Heart right ventricle (tissue), 16 donors: ENCODE results near the gene TRIM34. TPM values are rescaled to one million over a fixed set of nuclear protein-coding genes. Genes with fewer than 3 reads are reported as not detected.
"Not testable (repeated sequence)": the region's sequence is repeated elsewhere in the genome, so short reads cannot be mapped to it uniquely, and the experiment has no call there.

Source experiments
- ATAC-seq, 8 donors: fragments of 200-7000 bp; cut with Tn5 transposase; one replicate each; pipeline ENCODE4 v1.9.1; 2020; ENCODE audit warnings: mild to moderate bottlenecking in 8 of 8, moderate library complexity in 8 of 8, moderate number of reproducible peaks in 1 of 8
- DNase-seq, 2 donors: peaks; one replicate each; pipeline ENCODE4 v3.0.0-alpha.2; 2020
- H3K27ac ChIP-seq, 10 donors: fragments of 200-600 bp; sonication (generic) in 2 of 10; one replicate each; pipeline versions ENCODE4 v1.5.0 to v1.8.0; 2020 to 2022; ENCODE audit warnings: mild to moderate bottlenecking in 3 of 10
- H3K27me3 ChIP-seq, 7 donors: fragments of 200-600 bp; one replicate each; pipeline ENCODE4 v1.8.0; 2021 to 2022; ENCODE audit warnings: mild to moderate bottlenecking in 2 of 7
- H3K36me3 ChIP-seq, 9 donors: fragments of 200-600 bp; sonication (generic) in 1 of 9; one replicate each; pipeline versions ENCODE4 v1.5.0 to v1.8.0; 2020 to 2022; ENCODE audit warnings: mild to moderate bottlenecking in 2 of 9
- H3K4me1 ChIP-seq, 9 donors: fragments of 200-600 bp; sonication (generic) in 1 of 9; one replicate each; pipeline versions ENCODE4 v1.5.0 to v1.8.0; 2020 to 2022; ENCODE audit warnings: mild to moderate bottlenecking in 4 of 9
- H3K4me3 ChIP-seq, 10 donors: fragments of 200-600 bp; sonication (generic) in 2 of 10; one replicate each; pipeline versions ENCODE4 v1.5.0 to v1.8.0; 2020 to 2022; ENCODE audit warnings: mild to moderate bottlenecking in 7 of 10, moderate library complexity in 2 of 10
- H3K9me3 ChIP-seq, 11 donors: fragments of 200-600 bp in 10 of 11; sonication (generic) in 2 of 11; one replicate each; pipeline versions ENCODE4 v1.5.0 to v1.8.0; 2013 to 2022; ENCODE audit warnings: mild to moderate bottlenecking in 2 of 11, control low read depth in 1 of 11, moderate library complexity in 1 of 11
- CTCF ChIP-seq, 9 donors: fragments of 200-600 bp; sonication (generic) in 2 of 9; IDR thresholded peaks; one replicate each; pipeline versions ENCODE4 v1.5.0 to v1.8.0; 2021 to 2022; ENCODE audit warnings: antibody characterized with exemption in 9 of 9, mild to moderate bottlenecking in 5 of 9, moderate library complexity in 1 of 9
- WGBS, 2 donors: extraction: QIAGEN DNeasy Blood & Tissue Kit; methylation state at CpG; one replicate each; pipeline ENCODE4 v1.1.7; 2013; ENCODE audit warnings: inconsistent platforms in 1 of 2; 5-methylcytosine and 5-hydroxymethylcytosine counted together
- intact Hi-C, 10 donors: fragments of 100-400 bp; cut with DNase I; formaldehyde crosslinking; loops; one replicate each; pipeline versions ENCODE4 v1.11.1 to v1.14.2; 2022
- polyA plus RNA-seq, 2 donors: library from polyadenylated mRNA; stranded (reverse); fragments of 200-250 nt; gene quantifications; one replicate each; pipeline ENCODE4 v1.2.3, GENCODE V29; 2013
- total RNA-seq, 10 donors: library from RNA; stranded (reverse); fragmentation: NEBNext Ultra II Directional in 3 of 10; extraction: Animal tissue kit (Norgen Biotek cat#: 25700) in 3 of 10; gene quantifications; one replicate each; pipeline versions ENCODE4 v1.2.1 to v1.2.4, GENCODE V29; 2021 to 2023
- donor health status: Arrhythmogenic right ventricular cardiomyopathy.
- donor health status: ischemic (EF 13 %, LVEDD 7.1; RV severe dilation, severe dysfunction).
- donor health status: healthy with polysubstance abuse.
- donor health status: DM: no; HTN: yes; CAD: no.
- donor health status: DM: no; HTN: no; CAD: no.
- donor health status: ischemic (EF 25% LVEDD 6.9; RV normal size, moderate dysfunction).
- donor health status: ischemic (EF 25% LVEDD 5.7; RV mildly dilated, moderate dysfunction).
- donor health status: healthy.
- donor health status: DM: yes; HTN: yes; CAD: no.
- donor health status: Ischemic cardiomyopathy.
- donor health status: ischemic (EF 35%, LVEDD 5.7; RV mildly dilated, moderate dysfunction).
- donor health status: nonischemic (EF 11% LVEDD 7.7; RV severe dilation, severe dysfunction).
- donor health status: DM: yes; HTN: yes; CAD: no.
- donor health status: PGD.
- donor health status: ischemic (EF 29% LVEDD 5.4; RV normal size, mild dysfunction).
- donor health status: nonischemic (EF 23%, LVEDD 6.1; RV moderate dilation, normal function).

The TRIM34 gene
- total and polyA plus RNA-seq, 12 donors: 0.66 to 6.5 (median 1.9) TPM

- H3K36me3 ChIP-seq: peaks cover 0 to 39% (median 23%) of the 10 kb centered on the region in 9 donors
- no peaks in the 10 kb centered on the region for H3K27me3 ChIP-seq
- no peak overlapping the region for H3K27ac ChIP-seq
- ATAC-seq (no peak), DNase-seq (no peak)
- no peaks in the 10 kb centered on the region for H3K4me1 ChIP-seq
- no peak overlapping the region for H3K4me3 ChIP-seq
- WGBS, 2 donors: 91 to 93% methylated on average over 3 of the region's 3 CpGs
- peaks cover 0 to 3% (median 0%) of the 10 kb centered on the region in 11 donors for H3K9me3 ChIP-seq
- intact Hi-C loops: no loop called here
- no peak for TF ChIP-seq CTCF (IDR thresholded peaks at IDR 0.05)
Observed at GRCh38 chr11:5646139-5646538, 21.3 kb downstream of the TRIM34 start.

GRCh38 chr11:5655474-5655873 is 30.7 kb downstream of the TRIM34 start:
- no peaks in the 10 kb centered on the region for H3K27me3 ChIP-seq
- ATAC-seq (no peak), DNase-seq (no peak)
- peaks cover 0 to 25% (median 6%) of the 10 kb centered on the region in 11 donors for H3K9me3 ChIP-seq
- intact Hi-C loops: no loop called here
- no peaks in the 10 kb centered on the region for H3K4me1 ChIP-seq
- H3K36me3 ChIP-seq: no peaks in the 10 kb centered on the region
- WGBS, 2 donors: 96 to 97% methylated on average over 4 of the region's 4 CpGs
- no peak for TF ChIP-seq CTCF (IDR thresholded peaks at IDR 0.05)
- no peak overlapping the region for H3K4me3 ChIP-seq
- H3K27ac ChIP-seq: no peak overlapping the region

GRCh38 chr11:5656956-5657355 is 32.2 kb downstream of the TRIM34 start:
- H3K4me3 ChIP-seq, intact Hi-C loops, H3K27me3 ChIP-seq, H3K4me1 ChIP-seq, DNase-seq, H3K27ac ChIP-seq, H3K36me3 ChIP-seq, ATAC-seq: not testable (repeated sequence)
- WGBS, 2 donors: 96 to 97% methylated on average over 2 of the region's 2 CpGs
- peaks cover 0 to 24% (median 6%) of the 10 kb centered on the region in 11 donors for H3K9me3 ChIP-seq

- Histone ChIP-seq H3K4me3 (no peak overlapping the region), H3K4me1 (no peaks in the 10 kb centered on the region), H3K36me3 (peaks cover 0 to 19% (median 0%) of the 10 kb centered on the region in 9 donors), H3K9me3 (peaks cover 0 to 13% (median 0%) of the 10 kb centered on the region in 11 donors), H3K27me3 (no peaks in the 10 kb centered on the region), H3K27ac (no peak overlapping the region)
- WGBS, 2 donors: 94% methylated on average over 5 of the region's 5 CpGs
- no peak for ATAC-seq
- intact Hi-C loops: no loop called here
- TF ChIP-seq CTCF (IDR thresholded peaks at IDR 0.05): no peak
- no peak for DNase-seq
Observed at GRCh38 chr11:5658318-5658717, 33.5 kb downstream of the TRIM34 start.

- Histone ChIP-seq H3K4me1 (no peaks in the 10 kb centered on the region), H3K36me3 (peaks cover 0 to 71% (median 16%) of the 10 kb centered on the region in 9 donors), H3K9me3 (no peaks in the 10 kb centered on the region), H3K27ac (no peak overlapping the region), H3K27me3 (no peaks in the 10 kb centered on the region), H3K4me3 (no peak overlapping the region)
- ATAC-seq (no peak), DNase-seq (no peak)
- intact Hi-C loops: no loop called here
- WGBS, 2 donors: 98 to 99% methylated on average over 2 of the region's 2 CpGs
- TF ChIP-seq CTCF (IDR thresholded peaks at IDR 0.05): no peak
Observed at GRCh38 chr11:5663511-5663910, 38.7 kb downstream of the TRIM34 start.
